IMR-90 (cell line): Measurements from ENCODE around the gene KRTCAP2. TPM values are rescaled to one million over a fixed set of nuclear protein-coding genes. Genes with fewer than 3 reads are reported as not detected.

Experiments
- ATAC-seq: fragments of 200-7000 bp; cut with Tn5 transposase; 2 replicates; pipeline ENCODE4 v1.9.1; 2020; ENCODE audit warnings: low read depth, mild to moderate bottlenecking, moderate library complexity
- BruUV-seq: library from RNA; stranded (reverse); fragments of 400-500 nt; replicated peaks from 2 replicates; lab custom pipeline; 2021; lab: Mats Ljungman, UMichigan
- CTCF ChIA-PET: fragments of 300-600 bp; formaldehyde crosslinking; extraction: SDS; loops from one replicate; lab custom pipeline; 2021; ENCODE audit warnings: antibody characterized with exemption; lab: Yijun Ruan, JAX
- POLR2A ChIA-PET: fragments of 300-600 bp; sonication (Branson Sonifier 250); formaldehyde crosslinking; loops from one replicate; lab custom pipeline; 2022; ENCODE audit warnings: antibody characterized with exemption; ENCODE audit not compliant: unreplicated experiment; lab: Charles Lee
- DNase-seq: peaks from one replicate; pipeline ENCODE4 v3.0.0; 2013
- H2AFZ ChIP-seq: replicated peaks from 2 replicates; pipeline ENCODE3; 2013; ENCODE audit warnings: low read length, mild to moderate bottlenecking; ENCODE audit not compliant: poor library complexity
- H2AK5ac ChIP-seq: 2 replicates; pipeline ENCODE4 v1.6.1; 2013; ENCODE audit warnings: low read depth, low read length, inconsistent platforms
- H2AK9ac ChIP-seq: replicated peaks from 2 replicates; pipeline ENCODE3; 2013; ENCODE audit warnings: mild to moderate bottlenecking, low read depth, low read length, moderate library complexity; ENCODE audit not compliant: poor library complexity
- H2BK120ac ChIP-seq: 2 replicates; pipeline ENCODE4 v1.6.1; 2013; ENCODE audit warnings: low read depth, low read length, inconsistent platforms
- H2BK15ac ChIP-seq: 3 replicates; pipeline ENCODE4 v1.6.1; 2013; ENCODE audit warnings: low read depth, low read length, inconsistent platforms
- H2BK20ac ChIP-seq: 2 replicates; pipeline ENCODE4 v1.6.1; 2013; ENCODE audit warnings: low read depth, mild to moderate bottlenecking, inconsistent platforms, low read length, moderate library complexity
- H2BK5ac ChIP-seq: 2 replicates; pipeline ENCODE4 v1.6.1; 2013; ENCODE audit warnings: mild to moderate bottlenecking, low read depth, low read length, inconsistent platforms; ENCODE audit not compliant: poor library complexity, severe bottlenecking
- H3K14ac ChIP-seq: replicated peaks from 2 replicates; pipeline ENCODE4 v1.6.1; 2013; ENCODE audit warnings: low read depth, low read length, inconsistent platforms
- H3K18ac ChIP-seq: 2 replicates; pipeline ENCODE4 v1.6.1; 2013; ENCODE audit warnings: low read depth, low read length, control low read depth
- H3K23ac ChIP-seq: 2 replicates; pipeline ENCODE4 v1.6.1; 2013; ENCODE audit warnings: low read depth, low read length, inconsistent platforms
- H3K27ac ChIP-seq: 2 replicates; pipeline ENCODE4 v1.5.1; 2013; ENCODE audit warnings: mild to moderate bottlenecking, control low read depth, low read length; ENCODE audit not compliant: insufficient read depth
- H3K27me3 ChIP-seq: 2 replicates; pipeline ENCODE4 v1.6.1; 2013; ENCODE audit warnings: low read length; ENCODE audit not compliant: control insufficient read depth, insufficient read depth
- H3K36me3 ChIP-seq: 2 replicates; pipeline ENCODE4 v1.6.1; 2013; ENCODE audit warnings: low read length, mixed read lengths; ENCODE audit not compliant: control insufficient read depth, insufficient read depth
- H3K4ac ChIP-seq: 2 replicates; pipeline ENCODE4 v1.6.1; 2013; ENCODE audit warnings: low read depth, low read length, inconsistent platforms
- H3K4me1 ChIP-seq: 2 replicates; pipeline ENCODE4 v1.6.1; 2013; ENCODE audit warnings: low read length, mixed read lengths; ENCODE audit not compliant: control insufficient read depth, insufficient read depth
- H3K4me2 ChIP-seq: 2 replicates; pipeline ENCODE4 v1.6.1; 2013; ENCODE audit warnings: low read depth, mild to moderate bottlenecking, control low read depth, low read length, moderate library complexity
- H3K4me3 ChIP-seq: 2 replicates; pipeline ENCODE4 v1.5.1; 2013; ENCODE audit warnings: low read depth, mild to moderate bottlenecking, control low read depth, low read length, moderate library complexity; ENCODE audit not compliant: insufficient read depth
- H3K56ac ChIP-seq: 2 replicates; pipeline ENCODE4 v1.6.1; 2013; ENCODE audit warnings: low read length, inconsistent platforms; ENCODE audit not compliant: insufficient read depth; ENCODE audit errors: extremely low read depth
- H3K79me1 ChIP-seq, 2 experiments: 2 replicates each; pipeline ENCODE4 v1.6.1; 2013; ENCODE audit warnings: low read length in 2 of 2, inconsistent platforms in 1 of 2, low read depth in 1 of 2
- H3K9ac ChIP-seq: 2 replicates; pipeline ENCODE4 v1.6.1; 2013; ENCODE audit warnings: low read depth, low read length, control low read depth
- H3K9me1 ChIP-seq: 2 replicates; pipeline ENCODE4 v1.6.1; 2013; ENCODE audit warnings: low read length, inconsistent platforms; ENCODE audit not compliant: insufficient read depth
- H3K9me3 ChIP-seq: 2 replicates; pipeline ENCODE4 v1.6.1; 2013; ENCODE audit warnings: low read length; ENCODE audit not compliant: control insufficient read depth, insufficient read depth
- H4K20me1 ChIP-seq: 2 replicates; pipeline ENCODE4 v1.6.1; 2013; ENCODE audit warnings: low read length, inconsistent platforms; ENCODE audit not compliant: insufficient read depth
- H4K5ac ChIP-seq: 2 replicates; pipeline ENCODE4 v1.6.1; 2013; ENCODE audit warnings: mild to moderate bottlenecking, low read depth, low read length, control low read depth
- H4K8ac ChIP-seq, 2 experiments: 2 replicates each; pipeline ENCODE4 v1.6.1; 2013; ENCODE audit warnings: low read depth in 2 of 2, low read length in 2 of 2, control low read depth in 1 of 2, inconsistent platforms in 1 of 2
- H4K91ac ChIP-seq: 2 replicates; pipeline ENCODE4 v1.6.1; 2013; ENCODE audit warnings: low read depth, low read length, inconsistent platforms; ENCODE audit not compliant: insufficient read depth
- CEBPB ChIP-seq: IDR thresholded peaks from 2 replicates; pipeline ENCODE4 v1.6.1; 2012; ENCODE audit warnings: low read depth, low read length, improper control_type of control experiment
- CHD1 ChIP-seq: IDR thresholded peaks from 2 replicates; pipeline ENCODE4 v1.6.1; 2012; ENCODE audit warnings: low read depth, low read length, improper control_type of control experiment
- CTCF ChIP-seq: conservative IDR thresholded peaks from 2 replicates; pipeline ENCODE4 v1.5.1; 2012; ENCODE audit warnings: mild to moderate bottlenecking, low read depth, low read length, improper control_type of control experiment
- FOS ChIP-seq: fragments of 150-350 bp; IDR thresholded peaks from 2 replicates; pipeline ENCODE4 v1.6.1; 2016; ENCODE audit warnings: low read depth, low read length
- MAFK ChIP-seq: IDR thresholded peaks from 2 replicates; pipeline ENCODE4 v1.6.1; 2012; ENCODE audit warnings: low read depth, low read length, improper control_type of control experiment
- MAZ ChIP-seq: IDR thresholded peaks from 2 replicates; pipeline ENCODE4 v1.6.1; 2012; ENCODE audit warnings: low read depth, mild to moderate bottlenecking, low read length, improper control_type of control experiment, moderate library complexity, borderline replicate concordance
- MXI1 ChIP-seq: IDR thresholded peaks from 2 replicates; pipeline ENCODE4 v1.6.1; 2012; ENCODE audit warnings: low read depth, mild to moderate bottlenecking, low read length, moderate library complexity, borderline replicate concordance
- NFE2L2 ChIP-seq: fragments of 150-350 bp; IDR thresholded peaks from 2 replicates; pipeline ENCODE4 v1.6.1; 2016; ENCODE audit warnings: low read depth, mild to moderate bottlenecking, low read length
- POLR2A ChIP-seq: IDR thresholded peaks from 2 replicates; pipeline ENCODE4 v1.6.1; 2012; ENCODE audit warnings: mild to moderate bottlenecking, low read depth, low read length
- RAD21 ChIP-seq: IDR thresholded peaks from 2 replicates; pipeline ENCODE4 v1.6.1; 2012; ENCODE audit warnings: low read length, improper control_type of control experiment
- RCOR1 ChIP-seq: IDR thresholded peaks from 2 replicates; pipeline ENCODE4 v1.6.1; 2012; ENCODE audit warnings: mild to moderate bottlenecking, low read length, improper control_type of control experiment; ENCODE audit not compliant: insufficient replicate concordance
- RFX5 ChIP-seq: IDR thresholded peaks from 2 replicates; pipeline ENCODE4 v1.8.0; 2012; ENCODE audit warnings: low read depth, mild to moderate bottlenecking, low read length, moderate library complexity
- SMC3 ChIP-seq: fragments of 150-350 bp; IDR thresholded peaks from 2 replicates; pipeline ENCODE4 v1.6.1; 2016; ENCODE audit warnings: low read depth, mild to moderate bottlenecking, antibody characterized with exemption, low read length, moderate library complexity
- WGBS, 2 experiments: methylation state at CpG; one replicate each; pipeline versions ENCODE4 v1.1.5 to v1.1.7; 2013; ENCODE audit warnings: missing lambda C conversion rate in 2 of 2; ENCODE audit not compliant: insufficient read length in 1 of 2; ENCODE audit errors: extremely low coverage in 2 of 2; 5-methylcytosine and 5-hydroxymethylcytosine counted together
- dilution Hi-C: fragments of 300-500 bp; cut with HindIII; formaldehyde crosslinking; loops from one replicate; pipeline ENCODE4 v1.14.3; 2018; ENCODE audit warnings: low sequenced_read_pairs; ENCODE audit not compliant: unreplicated experiment
- in situ Hi-C: fragments of 300-500 bp; cut with MboI; formaldehyde crosslinking; loops from 3 replicates; pipeline ENCODE4 v1.14.3; 2019; ENCODE audit warnings: low sequenced_read_pairs, inconsistent platforms, mixed read lengths
- intact Hi-C: fragments of 100-400 bp; cut with micrococcal nuclease; formaldehyde crosslinking; loops from 2 replicates; pipeline ENCODE4 v1.10.0; 2022
- polyA plus RNA-seq, 3 experiments: library from polyadenylated mRNA; depleted of rRNA; stranded (reverse); fragments of >200 nt; gene quantifications; 2 replicates each; pipeline ENCODE4 v1.2.3, GENCODE V29; 2012; ENCODE audit warnings: low replicate concordance in 1 of 3
- total RNA-seq: library from RNA; depleted of rRNA; stranded (reverse); fragments of >200 nt; gene quantifications from 2 replicates; pipeline ENCODE4 v1.2.3, GENCODE V29; 2012
- TF ChIP-seq, protein P1 (sequence below): fragments of 150-350 bp; IDR thresholded peaks from 2 replicates; pipeline ENCODE4 v1.6.1; 2017; ENCODE audit warnings: mild to moderate bottlenecking, antibody characterized with exemption, low read length, low read depth

KRTCAP2 gene
- total and polyA plus RNA-seq, 2 of the 4 experiments (the other 2 are of a cell fraction), result 76.7 to 232 TPM

DNA sequence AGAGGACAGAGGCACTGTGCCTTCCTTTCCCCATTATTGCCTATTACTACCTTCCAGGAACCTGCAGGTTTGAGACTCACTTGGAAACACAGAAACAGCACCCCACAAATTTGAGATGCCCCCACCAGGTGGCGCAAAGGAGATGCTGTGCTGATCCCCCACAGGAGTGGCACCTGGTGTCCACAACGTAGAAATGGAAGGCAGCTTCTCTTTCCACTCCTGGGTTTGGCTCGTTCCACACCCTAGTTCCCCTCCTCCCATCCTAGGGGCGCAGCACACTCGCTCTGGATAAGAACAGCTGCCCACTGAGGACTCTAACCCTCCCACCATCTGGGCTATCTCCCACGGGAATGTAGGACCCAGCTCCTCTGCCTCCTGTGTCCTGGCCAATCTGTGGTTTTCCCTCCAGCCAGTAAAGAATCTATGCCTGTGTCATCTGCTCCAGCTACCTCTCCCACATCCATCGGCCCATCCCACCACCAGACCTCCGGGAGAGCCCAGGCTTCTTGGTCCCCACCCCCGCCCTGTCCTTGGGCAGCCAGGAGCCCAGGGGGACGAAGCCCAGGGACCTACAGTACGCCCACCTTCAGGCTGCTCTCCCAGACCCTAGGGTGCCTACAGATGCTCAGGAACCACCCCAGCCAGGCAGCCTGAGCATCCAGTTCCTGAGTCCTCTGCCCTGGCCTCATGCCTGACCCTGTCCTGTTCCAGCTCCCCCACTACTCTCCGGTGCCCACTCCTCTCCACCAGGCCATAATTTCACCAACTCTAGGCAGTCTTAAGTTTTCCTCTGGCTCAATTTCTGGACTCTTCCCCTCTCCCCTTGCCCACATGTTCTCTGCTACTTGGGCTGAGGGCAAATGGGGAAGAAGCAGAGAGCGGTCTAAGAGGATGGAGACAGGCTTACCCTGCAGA is 34.0 kb upstream of the KRTCAP2 start:
- Histone ChIP-seq H2AFZ (peak overlapping the region; percentile 79), H3K9me3 (no peaks in the 10 kb centered on the region), H3K4me1 (peaks cover 15% of the 10 kb centered on the region), H3K4me3 (peak overlapping the region; percentile 6; the same call in 1 of the 2 replicates), H4K20me1 (no peaks in the 10 kb centered on the region), H3K4me2 (peak overlapping the region; percentile 90), H4K5ac (peak overlapping the region; percentile 34; the same call in 1 of the 2 replicates), H2BK20ac (0 out of 2 replicates have a peak overlapping the region, but pooled peaks have one; percentile 16), H4K8ac (peak overlapping the region in 1 of 2 experiments; percentile 62; a peak in 2 of 4 replicates), H3K56ac (0 out of 2 replicates have a peak overlapping the region, but pooled peaks have one; percentile 41), H3K36me3 (peaks cover 4% of the 10 kb centered on the region; the same call in 1 of the 2 replicates), H2AK9ac (peak overlapping the region; percentile 75), H4K91ac (peak overlapping the region; percentile 57), H3K27ac (peak overlapping the region; percentile 12; the same call in 1 of the 2 replicates), H2BK15ac (no peak overlapping the region; the same call in 2 of the 3 replicates), H3K4ac (peak overlapping the region; percentile 54), H3K23ac (peak overlapping the region; percentile 14), H3K79me1 (peaks cover 13 to 24% of the 10 kb centered on the region in 2 experiments), H2AK5ac (peak overlapping the region; percentile 84), H3K14ac (peak overlapping the region; percentile 10), H3K27me3 (no peaks in the 10 kb centered on the region), H3K9ac (peak overlapping the region; percentile 45), H2BK120ac (peak overlapping the region; percentile 31; the same call in 1 of the 2 replicates), H3K9me1 (peaks cover 6% of the 10 kb centered on the region; the same call in 1 of the 2 replicates), H2BK5ac (no peak overlapping the region), H3K18ac (no peak overlapping the region)
- intact Hi-C loops (loop anchor here (1.0 to 10.0 kb wide), 4 partner anchors 19 to 388 kb away; partner anchors contain the start of gene RUSC1), dilution Hi-C loops (no loop called here), in situ Hi-C loops (no loop called here)
- ATAC-seq (peak; percentile 33), DNase-seq (peak; percentile 74)
- WGBS, 2 experiments, result 2% methylated on average over 8 of the region's 13 CpGs; no CpG with 5 or more reads in 1 of the 2 experiments
- no TSS peak for BruUV-seq
- ChIA-PET POLR2A (interaction anchor here (0.5 to 0.6 kb wide), 3 partner anchors 16 to 107 kb away, joined by 3 read pairs; no protein-coding TSS in a partner anchor), CTCF (interaction anchor here (0.6 to 2.0 kb wide), 7 partner anchors 13 to 109 kb away, joined by 3 to 18 read pairs (median 4); partner anchors contain the start of gene KRTCAP2)
- TF ChIP-seq, protein P1, sequence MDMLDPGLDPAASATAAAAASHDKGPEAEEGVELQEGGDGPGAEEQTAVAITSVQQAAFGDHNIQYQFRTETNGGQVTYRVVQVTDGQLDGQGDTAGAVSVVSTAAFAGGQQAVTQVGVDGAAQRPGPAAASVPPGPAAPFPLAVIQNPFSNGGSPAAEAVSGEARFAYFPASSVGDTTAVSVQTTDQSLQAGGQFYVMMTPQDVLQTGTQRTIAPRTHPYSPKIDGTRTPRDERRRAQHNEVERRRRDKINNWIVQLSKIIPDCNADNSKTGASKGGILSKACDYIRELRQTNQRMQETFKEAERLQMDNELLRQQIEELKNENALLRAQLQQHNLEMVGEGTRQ, result no peak
- TF ChIP-seq FOS (no peak), RCOR1 (no peak), CEBPB (no peak), MAFK (no peak), MAZ (peak; percentile 55; the same call in 1 of the 2 replicates), NFE2L2 (no peak), CHD1 (no peak), RFX5 (no peak), POLR2A (peak; percentile 21; the same call in 1 of the 2 replicates), CTCF (peak; percentile 95), MXI1 (no peak), RAD21 (peak; percentile 80), SMC3 (peak; percentile 96)
